Measurements from ENCODE around the gene SYT3.

DNA sequence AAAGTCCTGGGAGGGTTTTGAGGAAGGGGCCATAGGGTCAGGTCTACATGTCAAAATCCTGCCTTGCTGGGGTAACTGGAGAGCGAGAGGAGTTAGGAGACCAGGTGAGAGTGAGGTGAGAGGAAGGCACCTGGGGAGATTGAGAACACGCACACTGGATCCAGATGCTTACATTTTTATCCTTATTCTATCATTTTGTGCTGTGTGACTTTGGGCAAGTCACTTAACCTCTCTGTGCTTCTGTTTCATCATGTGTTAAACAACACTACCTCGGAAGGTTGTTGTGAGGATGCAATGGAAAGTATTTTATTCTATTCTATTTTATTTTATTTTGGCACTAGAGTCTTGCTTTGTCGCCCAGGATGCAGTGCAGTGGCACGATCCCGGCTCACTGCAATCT lies 13.0 kb upstream of the SYT3 start:
- no peak for TF ChIP-seq CTCF (tag by site-specific recombination; IDR thresholded peaks at IDR 0.05)
- no peak for TF ChIP-seq ZNF23 (tag by site-specific recombination; IDR thresholded peaks at IDR 0.05; ENCODE audit: borderline replicate concordance)
- no peak for TF ChIP-seq ZSCAN30 (tag by site-specific recombination; IDR thresholded peaks at IDR 0.05)
- TF ChIP-seq, protein P1, sequence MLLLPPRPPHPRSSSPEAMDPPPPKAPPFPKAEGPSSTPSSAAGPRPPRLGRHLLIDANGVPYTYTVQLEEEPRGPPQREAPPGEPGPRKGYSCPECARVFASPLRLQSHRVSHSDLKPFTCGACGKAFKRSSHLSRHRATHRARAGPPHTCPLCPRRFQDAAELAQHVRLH (tag by site-specific recombination; IDR thresholded peaks at IDR 0.05) = no peak
- TF ChIP-seq ZNF473 (tag by site-specific recombination; IDR thresholded peaks at IDR 0.05) = no peak
- no peak for TF ChIP-seq KLF10 (tag by site-specific recombination; IDR thresholded peaks at IDR 0.05)
- no peak for TF ChIP-seq ZNF629 (tag by site-specific recombination; IDR thresholded peaks at IDR 0.05)
- TF ChIP-seq ZNF843 (tag by site-specific recombination; IDR thresholded peaks at IDR 0.05) = no peak
- no peak for TF ChIP-seq ZSCAN5A (tag by site-specific recombination; IDR thresholded peaks at IDR 0.05)
- no peak for TF ChIP-seq ZNF311 (tag by site-specific recombination; IDR thresholded peaks at IDR 0.05; ENCODE audit: borderline replicate concordance)
- no peak for TF ChIP-seq ZBTB1 (tag by site-specific recombination; IDR thresholded peaks at IDR 0.05)
- TF ChIP-seq HOXA7 (CRISPR knock-in tag; IDR thresholded peaks at IDR 0.05; ENCODE audit: borderline replicate concordance) = no peak

Data from HEK293 (cell line).